Measurements from ENCODE around the gene MSL1. TPM values are rescaled to one million over a fixed set of nuclear protein-coding genes. Genes with fewer than 3 reads are reported as not detected.
A peak's percentile ranks its signal among the peaks of the same experiment; 100 is the strongest.

Gene MSL1
- total RNA-seq, 1 experiment from 2014 or later, result 59.8 TPM

DNA sequence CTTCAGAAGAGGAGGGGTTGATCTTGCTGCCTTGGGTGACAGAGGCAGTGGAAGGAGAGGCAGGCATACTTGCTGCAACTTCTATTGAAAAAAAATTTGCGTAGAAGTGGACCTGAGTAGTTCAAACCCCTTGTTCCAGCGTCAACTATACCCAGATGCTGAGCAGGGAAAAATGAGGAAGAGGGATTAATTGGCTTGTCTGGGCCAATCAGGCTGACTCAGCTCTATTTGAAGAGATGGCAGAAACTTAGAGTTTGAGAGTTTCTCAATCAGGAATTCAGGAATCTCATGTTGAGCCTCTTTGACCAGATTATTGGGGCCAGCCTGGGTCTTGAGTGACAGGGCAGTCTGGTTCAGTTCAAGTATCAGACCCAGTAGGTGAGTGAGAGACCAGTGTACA is 36.2 kb downstream of the MSL1 start:
- Mint-ChIP-seq H3K27ac (ENCODE audit: low read depth, unreplicated experiment) (no peak overlapping the region), H3K36me3 (ENCODE audit: insufficient read depth, unreplicated experiment) (peaks cover 81% of the 10 kb centered on the region), H3K9me3 (ENCODE audit: unreplicated experiment) (no peaks in the 10 kb centered on the region), H3K4me1 (ENCODE audit: insufficient read depth, unreplicated experiment) (no peaks in the 10 kb centered on the region), H3K27me3 (ENCODE audit: insufficient read depth, unreplicated experiment) (no peaks in the 10 kb centered on the region), H3K4me3 (ENCODE audit: unreplicated experiment) (no peak overlapping the region)
- intact Hi-C loops (cut with micrococcal nuclease), result no loop called here
- TF ChIP-seq, protein P1, sequence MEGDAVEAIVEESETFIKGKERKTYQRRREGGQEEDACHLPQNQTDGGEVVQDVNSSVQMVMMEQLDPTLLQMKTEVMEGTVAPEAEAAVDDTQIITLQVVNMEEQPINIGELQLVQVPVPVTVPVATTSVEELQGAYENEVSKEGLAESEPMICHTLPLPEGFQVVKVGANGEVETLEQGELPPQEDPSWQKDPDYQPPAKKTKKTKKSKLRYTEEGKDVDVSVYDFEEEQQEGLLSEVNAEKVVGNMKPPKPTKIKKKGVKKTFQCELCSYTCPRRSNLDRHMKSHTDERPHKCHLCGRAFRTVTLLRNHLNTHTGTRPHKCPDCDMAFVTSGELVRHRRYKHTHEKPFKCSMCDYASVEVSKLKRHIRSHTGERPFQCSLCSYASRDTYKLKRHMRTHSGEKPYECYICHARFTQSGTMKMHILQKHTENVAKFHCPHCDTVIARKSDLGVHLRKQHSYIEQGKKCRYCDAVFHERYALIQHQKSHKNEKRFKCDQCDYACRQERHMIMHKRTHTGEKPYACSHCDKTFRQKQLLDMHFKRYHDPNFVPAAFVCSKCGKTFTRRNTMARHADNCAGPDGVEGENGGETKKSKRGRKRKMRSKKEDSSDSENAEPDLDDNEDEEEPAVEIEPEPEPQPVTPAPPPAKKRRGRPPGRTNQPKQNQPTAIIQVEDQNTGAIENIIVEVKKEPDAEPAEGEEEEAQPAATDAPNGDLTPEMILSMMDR (IDR thresholded peaks at IDR 0.05; ENCODE audit: unreplicated experiment), result no peak
- ChIA-PET POLR2A (interaction anchor here (0.9 to 2.3 kb wide), 3 partner anchors 9 to 18 kb away, joined by 3 to 8 read pairs (median 3); partner anchors contain the start of gene CASC3), CTCF (interaction anchor here (0.6 to 1.1 kb wide), 2 partner anchors 11 to 126 kb away, joined by 3 to 4 read pairs; no protein-coding TSS in a partner anchor)
- BruUV-seq (replicated peaks), result no TSS peak
- DNase-seq (ENCODE audit: unreplicated experiment), result no peak

DNA sequence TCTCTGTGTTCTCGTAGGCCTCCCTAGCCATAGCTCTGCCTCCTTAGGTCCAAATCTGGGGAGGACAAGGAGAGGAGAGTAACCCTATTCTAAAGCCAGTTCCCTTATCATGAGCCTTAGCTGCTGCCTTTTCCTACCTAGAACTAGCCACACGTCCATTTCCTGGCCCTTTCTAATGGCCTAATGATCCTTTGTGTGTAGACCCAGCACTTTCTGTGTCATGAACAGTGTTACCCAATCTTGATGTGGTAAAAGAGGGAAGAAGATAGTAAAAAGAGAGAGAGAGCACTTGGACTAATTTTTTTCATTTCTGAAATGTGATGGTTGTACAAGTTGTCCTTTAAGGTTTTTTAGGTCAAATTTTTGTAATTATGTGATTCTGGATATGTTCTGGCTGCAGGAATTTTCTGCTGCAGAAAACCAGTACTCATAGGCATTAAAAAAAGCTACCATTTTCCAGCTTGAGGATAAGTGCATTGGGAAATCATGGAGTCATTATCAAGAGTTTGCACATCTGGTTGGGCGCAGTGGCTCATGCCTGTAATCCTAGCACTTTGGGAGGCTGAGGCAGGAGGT is 36.8 kb downstream of the MSL1 start:
- Mint-ChIP-seq H3K27ac (ENCODE audit: low read depth, unreplicated experiment) (no peak overlapping the region), H3K27me3 (ENCODE audit: insufficient read depth, unreplicated experiment) (no peaks in the 10 kb centered on the region), H3K4me1 (ENCODE audit: insufficient read depth, unreplicated experiment) (no peaks in the 10 kb centered on the region), H3K9me3 (ENCODE audit: unreplicated experiment) (no peaks in the 10 kb centered on the region), H3K4me3 (ENCODE audit: unreplicated experiment) (no peak overlapping the region), H3K36me3 (ENCODE audit: insufficient read depth, unreplicated experiment) (peaks cover 82% of the 10 kb centered on the region)
- ChIA-PET CTCF (interaction anchor here (0.5 to 1.1 kb wide), 5 partner anchors 9 to 133 kb away, joined by 3 to 6 read pairs (median 4); no protein-coding TSS in a partner anchor), POLR2A (interaction anchor here (0.7 to 2.3 kb wide), 4 partner anchors 10 to 1005 kb away, joined by 3 to 8 read pairs (median 4); partner anchors contain the start of gene CASC3)
- TF ChIP-seq, protein P1 (IDR thresholded peaks at IDR 0.05; ENCODE audit: unreplicated experiment), result no peak
- intact Hi-C loops (cut with micrococcal nuclease), result no loop called here
- no TSS peak for BruUV-seq (replicated peaks)
- no peak for DNase-seq (ENCODE audit: unreplicated experiment)

DNA sequence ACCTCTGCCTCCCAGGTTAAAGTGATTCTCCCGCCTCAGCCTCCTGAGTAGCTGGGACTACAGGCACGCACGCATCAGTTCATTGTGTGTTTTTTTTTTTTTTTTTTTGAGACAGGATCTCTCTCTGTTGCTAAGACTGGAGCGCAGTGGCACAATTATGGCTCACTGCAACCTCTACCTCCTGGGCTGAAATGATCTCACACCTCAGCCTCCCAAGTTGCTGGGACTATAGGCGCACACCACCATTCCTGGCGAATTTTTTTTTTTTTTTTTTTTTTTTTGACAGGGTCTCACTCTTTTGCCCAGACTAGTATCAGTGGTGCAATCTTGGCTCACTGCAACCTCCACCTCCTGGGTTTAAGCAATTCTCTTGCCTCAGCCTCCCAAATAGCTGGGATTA is 37.7 kb downstream of the MSL1 start:
- POLR2A ChIA-PET, result no interaction called here
- Mint-ChIP-seq H3K4me1 (ENCODE audit: insufficient read depth, unreplicated experiment) (no peaks in the 10 kb centered on the region), H3K27me3 (ENCODE audit: insufficient read depth, unreplicated experiment) (no peaks in the 10 kb centered on the region), H3K9me3 (ENCODE audit: unreplicated experiment) (no peaks in the 10 kb centered on the region), H3K4me3 (ENCODE audit: unreplicated experiment) (no peak overlapping the region), H3K27ac (ENCODE audit: low read depth, unreplicated experiment) (no peak overlapping the region), H3K36me3 (ENCODE audit: insufficient read depth, unreplicated experiment) (peaks cover 82% of the 10 kb centered on the region)
- CTCF ChIA-PET, result interaction anchor here (0.8 to 1.1 kb wide), 2 partner anchors 9 to 132 kb away, joined by 3 read pairs; no protein-coding TSS in a partner anchor
- no peak for DNase-seq (ENCODE audit: unreplicated experiment)
- TF ChIP-seq, protein P1 (IDR thresholded peaks at IDR 0.05; ENCODE audit: unreplicated experiment), result no peak
- BruUV-seq (replicated peaks), result no TSS peak
- intact Hi-C loops (cut with micrococcal nuclease), result no loop called here

DNA sequence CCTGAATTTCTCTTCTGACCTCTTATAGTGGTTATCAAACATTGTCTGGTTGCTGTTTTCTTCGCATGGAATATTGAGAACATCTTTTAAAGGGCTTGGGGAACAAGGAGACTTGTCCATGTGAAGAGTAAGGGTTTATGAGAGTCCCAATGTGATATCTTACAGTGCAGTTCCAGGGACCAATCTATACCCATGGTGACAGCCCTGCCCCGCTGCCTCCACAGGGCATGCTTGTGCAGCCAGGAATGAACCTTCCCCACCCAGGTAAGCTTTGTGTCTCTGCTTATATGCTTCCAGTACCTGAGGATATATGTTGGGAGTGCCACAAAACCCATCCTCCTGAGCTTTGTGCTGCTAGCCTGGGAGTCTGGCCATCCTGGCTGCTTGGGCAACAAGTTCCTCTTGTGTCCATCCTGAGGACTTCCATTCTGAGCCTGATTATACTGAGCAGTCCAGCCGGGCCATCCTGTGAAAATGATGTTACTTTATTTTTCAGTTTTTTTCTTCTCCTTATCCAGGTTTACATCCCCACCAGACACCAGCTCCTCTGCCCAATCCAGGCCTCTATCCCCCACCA is 46.0 kb downstream of the MSL1 start:
- peak overlapping the region; percentile 47 for H3K27ac Mint-ChIP-seq (ENCODE audit: low read depth, unreplicated experiment)
- H3K27me3 Mint-ChIP-seq (ENCODE audit: insufficient read depth, unreplicated experiment), result no peaks in the 10 kb centered on the region
- ChIA-PET CTCF (interaction anchor here (0.6 to 3.0 kb wide), 16 partner anchors 8 to 546 kb away, joined by 3 to 46 read pairs (median 4); partner anchors contain the start of genes CSF3 and WIPF2), POLR2A (interaction anchor here (0.6 to 1.9 kb wide), 15 partner anchors 12 to 156 kb away, joined by 3 to 25 read pairs (median 4); partner anchors contain the start of genes CASC3 and CSF3)
- BruUV-seq (replicated peaks), result no TSS peak
- H3K9me3 Mint-ChIP-seq (ENCODE audit: unreplicated experiment), result no peaks in the 10 kb centered on the region
- no peak overlapping the region for H3K4me3 Mint-ChIP-seq (ENCODE audit: unreplicated experiment)
- intact Hi-C loops (cut with micrococcal nuclease), result loop anchor here (1.0 kb wide), 2 partner anchors 54 to 154 kb away; no protein-coding TSS in a partner anchor
- DNase-seq (ENCODE audit: unreplicated experiment), result no peak
- peaks cover 100% of the 10 kb centered on the region for H3K36me3 Mint-ChIP-seq (ENCODE audit: insufficient read depth, unreplicated experiment)
- TF ChIP-seq, protein P1 (IDR thresholded peaks at IDR 0.05; ENCODE audit: unreplicated experiment), result no peak
- H3K4me1 Mint-ChIP-seq (ENCODE audit: insufficient read depth, unreplicated experiment), result peaks cover 7% of the 10 kb centered on the region

Measured in MCF 10A (cell line).